ENCODE results near the gene KLF3.

DNA sequence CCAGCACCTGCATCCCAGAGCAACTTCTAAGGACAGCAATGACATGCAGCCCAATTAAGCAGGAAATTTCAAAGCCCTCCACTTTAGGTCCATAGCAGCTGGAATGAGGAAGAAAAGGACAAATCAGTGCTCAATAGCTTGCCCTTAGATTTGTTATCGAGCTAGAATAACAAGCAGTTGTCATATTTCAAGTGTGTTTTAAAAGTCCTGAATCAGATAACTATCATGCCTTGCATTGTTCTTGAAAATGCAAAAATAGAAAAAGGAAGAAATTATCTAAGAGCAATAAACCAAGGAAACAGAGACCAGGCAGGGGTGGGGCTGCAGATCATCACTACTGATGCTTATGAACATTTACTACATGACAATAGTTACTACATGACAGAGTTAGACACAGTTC, 43.9 kb upstream of the KLF3 start:
- TF ChIP-seq CTCF (IDR thresholded peaks at IDR 0.05) (no peak), POLR2A (IDR thresholded peaks at IDR 0.05) (no peak)

All from sigmoid colon (tissue), 3 donors.